Memory B cell (primary cell): ENCODE results near the gene IQSEC1.
A peak's percentile ranks its signal among the peaks of the same experiment; 100 is the strongest.

ENCODE experiments used
- ATAC-seq: fragments of 150-1000 bp; cut with Tn5 transposase; 2 replicates; pipeline ENCODE4 v1.10.0; 2021; ENCODE audit warnings: low read depth, mild to moderate bottlenecking, moderate library complexity
- DNase-seq, 2 donors: peaks; one replicate each; pipeline ENCODE4 v3.0.0; 2022; ENCODE audit warnings: low spot score in 2 of 2
- H3K27ac Mint-ChIP-seq: one replicate; pipeline ENCODE4 v1.8.0; 2022; ENCODE audit warnings: mild to moderate bottlenecking, moderate library complexity, mixed read lengths
- H3K27me3 Mint-ChIP-seq: one replicate; pipeline ENCODE4 v1.8.0; 2022; ENCODE audit warnings: mixed read lengths
- H3K36me3 Mint-ChIP-seq: one replicate; pipeline ENCODE4 v1.8.0; 2022; ENCODE audit warnings: mild to moderate bottlenecking, mixed read lengths
- H3K4me1 Mint-ChIP-seq: one replicate; pipeline ENCODE4 v1.8.0; 2022; ENCODE audit warnings: mixed read lengths
- H3K4me3 Mint-ChIP-seq: one replicate; pipeline ENCODE4 v1.8.0; 2022; ENCODE audit warnings: mild to moderate bottlenecking, moderate library complexity, mixed read lengths
- H3K9me3 Mint-ChIP-seq: one replicate; pipeline ENCODE4 v1.8.0; 2022; ENCODE audit warnings: mixed read lengths

IQSEC1 gene

GRCh38 chr3:13023971-13024764 lies 49.1 kb downstream of the IQSEC1 start:
- Mint-ChIP-seq H3K4me1 (peaks cover 36% of the 10 kb centered on the region), H3K4me3 (peak overlapping the region; percentile 3), H3K36me3 (peaks cover 9% of the 10 kb centered on the region), H3K9me3 (peaks cover 2% of the 10 kb centered on the region), H3K27me3 (no peaks in the 10 kb centered on the region), H3K27ac (peak overlapping the region; percentile 13)
- DNase-seq (no peak), ATAC-seq (no peak)

GRCh38 chr3:13023235-13023970 lies 49.8 kb downstream of the IQSEC1 start:
- H3K4me3 Mint-ChIP-seq, result no peak overlapping the region
- no peak for DNase-seq
- peak; percentile 17 for ATAC-seq
- H3K4me1 Mint-ChIP-seq, result peaks cover 38% of the 10 kb centered on the region
- H3K9me3 Mint-ChIP-seq, result peaks cover 2% of the 10 kb centered on the region
- no peaks in the 10 kb centered on the region for H3K27me3 Mint-ChIP-seq
- peaks cover 9% of the 10 kb centered on the region for H3K36me3 Mint-ChIP-seq
- peak overlapping the region; percentile 96 for H3K27ac Mint-ChIP-seq

GRCh38 chr3:13022348-13023234 lies 50.6 kb downstream of the IQSEC1 start:
- H3K36me3 Mint-ChIP-seq, result peaks cover 10% of the 10 kb centered on the region
- ATAC-seq, result peak; percentile 53
- peak overlapping the region; percentile 96 for H3K27ac Mint-ChIP-seq
- no peaks in the 10 kb centered on the region for H3K27me3 Mint-ChIP-seq
- H3K4me1 Mint-ChIP-seq, result peaks cover 42% of the 10 kb centered on the region
- DNase-seq, result peak in 1 of 2 donors; percentile 60
- peak overlapping the region; percentile 100 for H3K4me3 Mint-ChIP-seq
- peaks cover 2% of the 10 kb centered on the region for H3K9me3 Mint-ChIP-seq

GRCh38 chr3:13021141-13022114 lies 51.8 kb downstream of the IQSEC1 start:
- Mint-ChIP-seq H3K4me3 (peak overlapping the region; percentile 100), H3K27me3 (no peaks in the 10 kb centered on the region), H3K27ac (peak overlapping the region; percentile 96), H3K9me3 (peaks cover 2% of the 10 kb centered on the region), H3K36me3 (peaks cover 13% of the 10 kb centered on the region), H3K4me1 (peaks cover 50% of the 10 kb centered on the region)
- DNase-seq (peak; percentile 56 to 63), ATAC-seq (peak; percentile 66)

GRCh38 chr3:13020159-13020750 lies 53.0 kb downstream of the IQSEC1 start:
- peak overlapping the region; percentile 96 for H3K27ac Mint-ChIP-seq
- peak overlapping the region; percentile 100 for H3K4me3 Mint-ChIP-seq
- H3K4me1 Mint-ChIP-seq, result peaks cover 52% of the 10 kb centered on the region
- H3K9me3 Mint-ChIP-seq, result peaks cover 2% of the 10 kb centered on the region
- DNase-seq (no peak), ATAC-seq (no peak)
- peaks cover 13% of the 10 kb centered on the region for H3K36me3 Mint-ChIP-seq
- H3K27me3 Mint-ChIP-seq, result no peaks in the 10 kb centered on the region

GRCh38 chr3:13019243-13020095 lies 53.8 kb downstream of the IQSEC1 start:
- H3K9me3 Mint-ChIP-seq, result no peaks in the 10 kb centered on the region
- DNase-seq, result no peak
- H3K4me1 Mint-ChIP-seq, result peaks cover 52% of the 10 kb centered on the region
- no peak for ATAC-seq
- peak overlapping the region; percentile 96 for H3K27ac Mint-ChIP-seq
- H3K27me3 Mint-ChIP-seq, result no peaks in the 10 kb centered on the region
- peaks cover 13% of the 10 kb centered on the region for H3K36me3 Mint-ChIP-seq
- peak overlapping the region; percentile 100 for H3K4me3 Mint-ChIP-seq

- no peaks in the 10 kb centered on the region for H3K9me3 Mint-ChIP-seq
- H3K4me3 Mint-ChIP-seq, result peak overlapping the region; percentile 33
- no peaks in the 10 kb centered on the region for H3K27me3 Mint-ChIP-seq
Measured at GRCh38 chr3:13018561-13019242, 54.5 kb downstream of the IQSEC1 start.

GRCh38 chr3:13018043-13018451 lies 55.2 kb downstream of the IQSEC1 start:
- H3K4me1 Mint-ChIP-seq, result peaks cover 53% of the 10 kb centered on the region
- peak overlapping the region; percentile 96 for H3K27ac Mint-ChIP-seq
- no peaks in the 10 kb centered on the region for H3K27me3 Mint-ChIP-seq
- no peak for DNase-seq
- ATAC-seq, result no peak
- peaks cover 15% of the 10 kb centered on the region for H3K36me3 Mint-ChIP-seq
- no peaks in the 10 kb centered on the region for H3K9me3 Mint-ChIP-seq
- H3K4me3 Mint-ChIP-seq, result peak overlapping the region; percentile 33

More at GRCh38 chr3:13018561-13019242, 54.5 kb downstream of the IQSEC1 start:
- Mint-ChIP-seq H3K4me1 (peaks cover 49% of the 10 kb centered on the region), H3K36me3 (peaks cover 13% of the 10 kb centered on the region), H3K27ac (peak overlapping the region; percentile 96)
- ATAC-seq (no peak), DNase-seq (no peak)

GRCh38 chr3:13017361-13018042 lies 55.7 kb downstream of the IQSEC1 start:
- H3K27me3 Mint-ChIP-seq, result no peaks in the 10 kb centered on the region
- H3K4me1 Mint-ChIP-seq, result peaks cover 51% of the 10 kb centered on the region
- peak overlapping the region; percentile 86 for H3K4me3 Mint-ChIP-seq
- peaks cover 15% of the 10 kb centered on the region for H3K36me3 Mint-ChIP-seq
- ATAC-seq, result no peak
- no peak for DNase-seq
- no peaks in the 10 kb centered on the region for H3K9me3 Mint-ChIP-seq
- peak overlapping the region; percentile 96 for H3K27ac Mint-ChIP-seq

- Mint-ChIP-seq H3K9me3 (no peaks in the 10 kb centered on the region), H3K27me3 (no peaks in the 10 kb centered on the region), H3K4me3 (peak overlapping the region; percentile 86), H3K4me1 (peaks cover 57% of the 10 kb centered on the region), H3K36me3 (peaks cover 15% of the 10 kb centered on the region), H3K27ac (peak overlapping the region; percentile 96)
- DNase-seq, result no peak
- ATAC-seq, result no peak
Measured at GRCh38 chr3:13016721-13017255, 56.4 kb downstream of the IQSEC1 start.
